MCF 10A (cell line): ENCODE results near the gene ROBO2. TPM values are rescaled to one million over a fixed set of nuclear protein-coding genes. Genes with fewer than 3 reads are reported as not detected.
A peak's percentile ranks its signal among the peaks of the same experiment; 100 is the strongest.

Experiments used
- BruUV-seq: library from RNA; stranded (reverse); fragments of 400-500 nt; replicated peaks from 2 replicates; lab custom pipeline; 2021; lab: Mats Ljungman, UMichigan
- CTCF ChIA-PET: fragments of 300-600 bp; sonication (Branson Sonifier 250); formaldehyde crosslinking; extraction: SDS; loops from one replicate; lab custom pipeline; 2021; ENCODE audit warnings: antibody characterized with exemption, inconsistent platforms; lab: Yijun Ruan, JAX
- POLR2A ChIA-PET: fragments of 300-600, 350-650 bp; sonication (Branson Sonifier 250); formaldehyde crosslinking; extraction: SDS; loops from one replicate; lab custom pipeline; 2020; ENCODE audit warnings: antibody characterized with exemption, inconsistent platforms; lab: Yijun Ruan, JAX
- DNase-seq: peaks from one replicate; pipeline ENCODE4 v3.0.0-alpha.2; 2018; ENCODE audit not compliant: unreplicated experiment
- H3K27ac Mint-ChIP-seq: one replicate; pipeline ENCODE4 v1.8.0; 2022; ENCODE audit warnings: mild to moderate bottlenecking, low read depth, mixed read lengths; ENCODE audit not compliant: unreplicated experiment
- H3K27me3 Mint-ChIP-seq: one replicate; pipeline ENCODE4 v1.8.0; 2022; ENCODE audit warnings: mixed read lengths; ENCODE audit not compliant: insufficient read depth, unreplicated experiment
- H3K36me3 Mint-ChIP-seq: one replicate; pipeline ENCODE4 v1.8.0; 2022; ENCODE audit warnings: mild to moderate bottlenecking, moderate library complexity, mixed read lengths; ENCODE audit not compliant: insufficient read depth, unreplicated experiment
- H3K4me1 Mint-ChIP-seq: one replicate; pipeline ENCODE4 v1.8.0; 2022; ENCODE audit warnings: mixed read lengths; ENCODE audit not compliant: insufficient read depth, unreplicated experiment
- H3K4me3 Mint-ChIP-seq: one replicate; pipeline ENCODE4 v1.8.0; 2022; ENCODE audit warnings: mild to moderate bottlenecking, moderate library complexity, mixed read lengths; ENCODE audit not compliant: unreplicated experiment
- H3K9me3 Mint-ChIP-seq: one replicate; pipeline ENCODE4 v1.8.0; 2022; ENCODE audit warnings: mixed read lengths; ENCODE audit not compliant: unreplicated experiment
- intact Hi-C: fragments of 100-400 bp; cut with micrococcal nuclease; formaldehyde crosslinking; loops from 2 replicates; pipeline ENCODE4 v1.14.1; 2022
- total RNA-seq: library from RNA; stranded (reverse); gene quantifications from 2 replicates; pipeline ENCODE4 v1.2.3, GENCODE V29; 2022
- TF ChIP-seq, protein P1 (sequence below): fragments of 200-600 bp; IDR thresholded peaks from one replicate; pipeline ENCODE4 v1.8.0; 2022; ENCODE audit warnings: antibody characterized with exemption, mild to moderate bottlenecking; ENCODE audit not compliant: unreplicated experiment

Gene ROBO2
- total RNA-seq, 1 experiment from 2014 or later = not detected

DNA sequence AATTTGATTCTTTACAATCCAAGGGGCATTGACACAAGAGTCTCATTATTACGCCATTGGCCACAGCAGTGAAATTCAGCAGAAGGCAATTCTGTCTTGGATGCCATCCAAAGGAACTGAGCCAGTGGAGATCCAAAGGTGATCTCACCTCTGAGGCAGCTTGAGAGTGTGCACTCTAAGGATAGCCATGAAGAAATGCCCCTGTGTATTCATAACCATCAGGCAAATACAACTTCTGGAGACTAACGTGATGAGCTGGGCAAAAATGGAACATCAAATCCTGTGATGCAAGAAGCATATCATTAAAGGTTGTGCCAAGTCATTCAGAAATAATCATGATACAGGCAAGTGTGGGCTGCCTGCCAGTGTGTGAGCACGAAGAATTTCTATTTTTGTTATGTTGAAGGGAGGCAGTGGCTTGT is 41.4 kb downstream of the ROBO2 start:
- POLR2A ChIA-PET = interaction anchor here (1.0 to 1.6 kb wide), 2 partner anchors 13 to 25 kb away, joined by 4 read pairs; no protein-coding TSS in a partner anchor
- intact Hi-C loops = no loop called here
- DNase-seq = peak; percentile 53
- no peaks in the 10 kb centered on the region for H3K36me3 Mint-ChIP-seq
- H3K9me3 Mint-ChIP-seq = no peaks in the 10 kb centered on the region
- TF ChIP-seq, protein P1, sequence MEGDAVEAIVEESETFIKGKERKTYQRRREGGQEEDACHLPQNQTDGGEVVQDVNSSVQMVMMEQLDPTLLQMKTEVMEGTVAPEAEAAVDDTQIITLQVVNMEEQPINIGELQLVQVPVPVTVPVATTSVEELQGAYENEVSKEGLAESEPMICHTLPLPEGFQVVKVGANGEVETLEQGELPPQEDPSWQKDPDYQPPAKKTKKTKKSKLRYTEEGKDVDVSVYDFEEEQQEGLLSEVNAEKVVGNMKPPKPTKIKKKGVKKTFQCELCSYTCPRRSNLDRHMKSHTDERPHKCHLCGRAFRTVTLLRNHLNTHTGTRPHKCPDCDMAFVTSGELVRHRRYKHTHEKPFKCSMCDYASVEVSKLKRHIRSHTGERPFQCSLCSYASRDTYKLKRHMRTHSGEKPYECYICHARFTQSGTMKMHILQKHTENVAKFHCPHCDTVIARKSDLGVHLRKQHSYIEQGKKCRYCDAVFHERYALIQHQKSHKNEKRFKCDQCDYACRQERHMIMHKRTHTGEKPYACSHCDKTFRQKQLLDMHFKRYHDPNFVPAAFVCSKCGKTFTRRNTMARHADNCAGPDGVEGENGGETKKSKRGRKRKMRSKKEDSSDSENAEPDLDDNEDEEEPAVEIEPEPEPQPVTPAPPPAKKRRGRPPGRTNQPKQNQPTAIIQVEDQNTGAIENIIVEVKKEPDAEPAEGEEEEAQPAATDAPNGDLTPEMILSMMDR = no peak
- CTCF ChIA-PET = interaction anchor here (0.9 to 2.0 kb wide), 2 partner anchors 42 to 116 kb away, joined by 3 to 8 read pairs; no protein-coding TSS in a partner anchor
- no peaks in the 10 kb centered on the region for H3K4me1 Mint-ChIP-seq
- H3K4me3 Mint-ChIP-seq = no peak overlapping the region
- peaks cover 50% of the 10 kb centered on the region for H3K27me3 Mint-ChIP-seq
- BruUV-seq = no TSS peak
- H3K27ac Mint-ChIP-seq = no peak overlapping the region

DNA sequence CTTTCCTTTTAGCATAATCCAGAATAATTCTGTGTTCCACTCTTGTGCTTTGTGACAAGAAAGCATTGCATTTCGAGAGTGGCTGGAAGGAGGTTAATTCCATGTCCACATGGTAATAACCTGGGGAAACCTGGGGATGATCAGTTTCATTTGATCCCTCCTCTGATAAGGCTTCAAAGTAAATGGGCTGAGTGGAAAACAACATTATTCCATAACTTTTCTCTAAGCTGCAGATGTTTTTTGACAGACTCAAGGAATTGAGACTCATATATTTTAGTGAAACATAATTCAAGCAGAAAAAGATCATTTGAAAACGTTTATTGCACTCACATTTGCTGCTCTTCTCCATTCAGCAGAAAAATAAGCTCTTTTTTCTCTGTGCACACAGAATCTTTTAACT is 44.6 kb downstream of the ROBO2 start:
- Mint-ChIP-seq H3K36me3 (no peaks in the 10 kb centered on the region), H3K9me3 (no peaks in the 10 kb centered on the region)

DNA sequence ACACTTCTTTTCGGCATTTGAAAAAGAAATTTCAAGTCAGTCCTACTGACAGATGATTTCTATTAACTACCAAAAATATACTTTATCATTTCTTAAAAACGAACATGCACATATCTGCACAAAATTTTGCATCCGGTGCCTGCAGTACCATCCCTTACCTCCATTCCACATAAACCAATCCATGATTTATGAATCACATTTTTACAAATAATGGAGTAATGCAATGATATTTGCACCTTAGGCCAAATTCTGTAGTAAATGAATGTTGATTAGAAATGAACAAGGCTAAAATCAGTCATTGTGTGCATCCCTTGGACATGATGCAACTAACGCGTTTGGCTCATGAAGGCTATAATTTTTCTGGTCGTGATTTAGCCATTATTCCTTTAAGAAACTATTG is 46.5 kb downstream of the ROBO2 start:
- intact Hi-C loops = no loop called here
- BruUV-seq = no TSS peak
- Mint-ChIP-seq H3K4me1 (no peaks in the 10 kb centered on the region), H3K9me3 (no peaks in the 10 kb centered on the region), H3K4me3 (no peak overlapping the region), H3K36me3 (no peaks in the 10 kb centered on the region), H3K27ac (no peak overlapping the region), H3K27me3 (peaks cover 57% of the 10 kb centered on the region)
- CTCF ChIA-PET = no interaction called here
- POLR2A ChIA-PET = no interaction called here
- TF ChIP-seq, protein P1 = no peak
- DNase-seq = no peak

More for the DNA sequence above, 44.6 kb downstream of the ROBO2 start:
- intact Hi-C loops = no loop called here
- TF ChIP-seq, protein P1 = no peak
- no peaks in the 10 kb centered on the region for H3K4me1 Mint-ChIP-seq
- H3K27me3 Mint-ChIP-seq = peaks cover 56% of the 10 kb centered on the region
- no peak overlapping the region for H3K4me3 Mint-ChIP-seq
- H3K27ac Mint-ChIP-seq = no peak overlapping the region
- BruUV-seq = no TSS peak
- POLR2A ChIA-PET = no interaction called here
- CTCF ChIA-PET = interaction anchor here (0.7 kb wide), 1 partner anchor 143 kb away, joined by 3 read pairs; no protein-coding TSS in a partner anchor
- no peak for DNase-seq

DNA sequence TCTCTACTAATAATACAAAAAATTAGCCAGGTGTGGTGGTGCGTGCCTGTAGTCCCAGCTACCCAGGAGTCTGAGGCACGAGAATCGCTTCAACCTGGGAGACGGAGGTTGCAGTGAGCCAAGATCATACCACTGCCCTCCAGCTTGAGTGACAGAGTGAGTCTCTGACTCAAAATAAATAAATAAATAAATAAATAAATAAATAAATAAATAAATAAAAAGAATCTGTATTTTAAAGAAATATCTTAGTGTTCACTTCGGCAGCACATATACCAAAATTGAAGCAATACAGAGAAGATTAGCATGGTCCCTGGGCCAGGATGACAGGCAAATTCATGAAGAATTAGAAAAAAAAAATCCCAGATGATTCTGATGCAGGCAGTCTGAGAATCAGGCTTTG is 51.9 kb downstream of the ROBO2 start:
- H3K36me3 Mint-ChIP-seq = no peaks in the 10 kb centered on the region
- TF ChIP-seq, protein P1 = no peak
- ChIA-PET POLR2A (no interaction called here), CTCF (interaction anchor here (1.1 kb wide), 1 partner anchor 101 kb away, joined by 4 read pairs; no protein-coding TSS in a partner anchor)
- H3K27me3 Mint-ChIP-seq = peaks cover 40% of the 10 kb centered on the region
- DNase-seq = no peak
- intact Hi-C loops = no loop called here
- no TSS peak for BruUV-seq
- H3K4me1 Mint-ChIP-seq = no peaks in the 10 kb centered on the region
- H3K27ac Mint-ChIP-seq = no peak overlapping the region
- no peaks in the 10 kb centered on the region for H3K9me3 Mint-ChIP-seq
- no peak overlapping the region for H3K4me3 Mint-ChIP-seq
